Stomach (tissue), 4 donors: ENCODE data around the gene TATDN3.

Experiments
- CTCF ChIP-seq, 7 experiments: fragments of 450-650 bp in 4 of 7; fragments of 200-600 bp in 3 of 7; sonication (generic) in 3 of 7; IDR thresholded peaks; one replicate each; pipeline ENCODE4 v1.5.1; 2016 to 2019; ENCODE audit warnings: antibody characterized with exemption in 7 of 7, control low read depth in 2 of 7, mild to moderate bottlenecking in 1 of 7
- EP300 ChIP-seq: sonication (generic); formaldehyde crosslinking; IDR thresholded peaks from one replicate; pipeline ENCODE4 v1.6.1; 2017; ENCODE audit warnings: antibody characterized with exemption
- POLR2A ChIP-seq, 4 donors: fragments of 450-650 bp; IDR thresholded peaks; one replicate each; pipeline ENCODE4 v1.6.1; 2016; ENCODE audit warnings: antibody characterized with exemption in 4 of 4, control low read depth in 2 of 4, mild to moderate bottlenecking in 1 of 4, moderate library complexity in 1 of 4
- POLR2AphosphoS5 ChIP-seq, 3 donors: sonication (generic); formaldehyde crosslinking; IDR thresholded peaks; one replicate each; pipeline ENCODE4 v1.6.1; 2016; ENCODE audit warnings: antibody characterized with exemption in 3 of 3

GRCh38 chr1:212746546-212746945 is 45.1 kb upstream of the TATDN3 start:
- TF ChIP-seq CTCF (IDR thresholded peaks at IDR 0.05) (no peak), POLR2AphosphoS5 (IDR thresholded peaks at IDR 0.05) (no peak), EP300 (no peak), POLR2A (IDR thresholded peaks at IDR 0.05) (no peak)
